PFSK-1 (cell line): ENCODE results near the gene MAN1C1.

Source experiments
- POLR2AphosphoS5 ChIP-seq: IDR thresholded peaks from 2 replicates; pipeline ENCODE4 v1.6.1; 2012; ENCODE audit warnings: low read depth, mild to moderate bottlenecking, control low read depth, low read length, moderate library complexity
- REST ChIP-seq, 2 experiments: IDR thresholded peaks; 2 replicates each; pipeline versions ENCODE4 v1.6.1 to v1.8.0; 2011 to 2012; ENCODE audit warnings: low read depth in 2 of 2, low read length in 2 of 2, control low read depth in 1 of 2, inconsistent platforms in 1 of 2, mild to moderate bottlenecking in 1 of 2, moderate library complexity in 1 of 2; ENCODE audit not compliant: insufficient read depth in 1 of 2

GRCh38 chr1:25623007-25623406, 6.4 kb downstream of the MAN1C1 start:
- TF ChIP-seq POLR2AphosphoS5: no peak
- no peak for TF ChIP-seq REST (IDR thresholded peaks at IDR 0.05; ENCODE audit: insufficient read depth in 1 of 2, low read depth in 2 of 2, low read length in 2 of 2)
